NCI-H446 (cell line): ENCODE data around the gene DIS3L2.
"Not testable (repeated sequence)": the region's sequence is repeated elsewhere in the genome, so short reads cannot be mapped to it uniquely, and the experiment has no call there.

Experiments used
- DNase-seq, 2 experiments: peaks; one replicate each; lab custom pipeline; 2025; lab: John Stamatoyannopoulos, UW

DIS3L2 gene

GRCh38 chr2:232348936-232349335 is 387.4 kb downstream of the DIS3L2 start:
- DNase-seq, result no peak

DNA sequence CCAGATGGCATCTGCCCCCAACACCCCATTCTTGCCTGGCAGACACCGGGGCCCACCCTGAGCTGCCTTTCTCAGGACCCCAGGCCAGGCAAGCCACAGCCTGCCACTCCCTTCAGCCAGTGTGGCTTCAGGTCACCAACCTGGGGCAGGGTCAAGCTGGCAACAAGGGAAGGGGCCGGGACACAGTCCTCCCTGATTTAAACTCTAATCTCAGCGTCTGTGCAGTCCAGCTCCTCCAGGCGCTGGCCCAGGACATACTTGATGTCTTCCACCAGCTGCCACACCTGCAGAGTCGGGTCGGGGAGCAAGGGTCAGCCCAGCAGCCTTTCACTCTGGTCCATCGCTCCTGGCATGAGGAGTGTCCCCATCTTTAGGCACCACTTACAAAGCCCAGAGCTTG is 388.0 kb downstream of the DIS3L2 start:
- no peak for DNase-seq

DNA sequence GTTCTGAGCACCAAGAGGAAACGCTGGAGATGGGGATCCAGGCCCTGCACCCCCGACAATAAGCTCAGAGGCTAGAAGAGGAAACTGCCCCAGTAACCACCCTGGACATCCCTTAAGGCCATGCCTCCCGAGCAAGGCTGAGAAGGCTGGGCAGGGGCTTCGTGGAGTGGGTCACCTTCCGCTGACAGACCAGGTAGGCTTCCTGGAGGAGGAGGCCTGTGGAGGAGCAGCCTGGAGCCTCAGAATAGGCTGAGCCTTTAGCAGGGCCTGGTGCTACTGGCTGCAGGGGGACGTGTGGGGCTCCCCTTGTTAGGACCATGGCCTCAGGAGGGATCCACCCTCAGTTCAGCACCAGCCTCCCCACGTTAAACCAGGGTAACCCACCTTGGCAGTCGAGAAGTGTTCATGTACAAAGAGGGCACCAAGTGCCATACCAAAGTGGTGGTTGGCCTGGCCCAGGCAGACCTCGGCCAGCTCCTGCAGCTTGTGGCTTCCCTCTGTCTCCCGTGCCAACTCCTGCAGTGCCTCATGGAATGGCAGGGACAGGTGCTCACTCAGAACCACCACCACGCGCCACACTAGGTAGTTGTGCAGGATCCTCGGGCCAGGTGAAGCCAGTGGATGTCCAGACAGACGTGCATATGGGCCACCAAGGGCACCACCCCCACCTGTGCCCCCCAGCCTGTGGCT is 388.6 kb downstream of the DIS3L2 start:
- no peak for DNase-seq

- DNase-seq, result no peak
These were observed 389.5 kb downstream of the DIS3L2 start for GRCh38 chr2:232350804-232351685.

- no peak for DNase-seq
These were observed 390.4 kb downstream of the DIS3L2 start for GRCh38 chr2:232351686-232352510.

DNA sequence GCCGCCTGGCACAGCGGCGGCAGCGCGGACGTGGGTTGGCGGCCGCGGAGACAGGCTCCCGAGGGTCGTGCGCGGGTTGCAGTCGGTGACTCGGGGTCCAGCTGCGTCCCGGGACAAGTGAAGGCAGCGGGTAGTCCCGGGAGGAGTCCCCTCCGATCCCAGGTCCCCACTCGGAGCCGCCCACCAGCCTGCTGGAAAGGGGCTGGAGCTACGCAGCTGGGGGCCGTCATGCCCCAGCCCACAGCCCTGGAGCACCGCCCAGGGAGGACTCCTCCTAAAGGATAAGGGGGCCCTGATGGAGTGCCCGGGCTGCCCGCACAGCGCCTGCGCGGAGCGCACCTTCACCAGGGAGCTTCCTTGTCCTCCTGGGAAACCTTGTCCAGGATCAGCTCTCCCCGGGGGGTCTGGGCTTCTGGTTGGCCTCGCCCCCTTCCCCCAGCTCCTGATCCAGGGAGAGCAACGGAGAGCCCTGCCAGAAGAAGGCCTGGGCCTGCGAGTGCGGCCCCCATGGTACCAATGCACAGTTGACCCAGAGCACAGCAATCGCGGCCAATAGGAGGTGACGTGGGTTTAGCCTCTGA is 391.1 kb downstream of the DIS3L2 start:
- no peak for DNase-seq

DNA sequence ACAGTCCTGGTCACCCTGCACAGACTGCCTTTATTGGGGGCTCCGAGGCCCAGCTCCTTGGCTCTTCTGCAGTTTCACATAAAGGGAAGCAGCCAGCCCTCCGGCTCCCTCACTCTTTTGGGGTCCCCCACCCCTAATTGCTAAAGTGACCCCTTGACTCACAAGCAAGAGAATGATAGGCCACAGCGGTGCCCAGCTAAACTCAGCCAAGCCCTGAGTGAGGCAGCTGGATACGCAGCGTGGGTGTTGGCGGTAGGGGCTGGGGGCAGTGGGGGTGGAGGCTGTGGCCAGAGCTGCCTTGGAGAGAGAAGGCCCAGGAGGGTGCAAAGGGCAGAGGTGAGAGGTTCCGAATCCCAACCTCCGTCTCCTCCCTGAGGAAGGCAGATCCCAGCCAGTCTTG is 391.6 kb downstream of the DIS3L2 start:
- DNase-seq, result no peak

GRCh38 chr2:232353660-232354059 is 392.1 kb downstream of the DIS3L2 start:
- DNase-seq, result no peak

GRCh38 chr2:232354069-232354468 is 392.6 kb downstream of the DIS3L2 start:
- DNase-seq, result no peak

- DNase-seq, result no peak
These were observed 400.1 kb downstream of the DIS3L2 start for GRCh38 chr2:232361646-232362045.

DNA sequence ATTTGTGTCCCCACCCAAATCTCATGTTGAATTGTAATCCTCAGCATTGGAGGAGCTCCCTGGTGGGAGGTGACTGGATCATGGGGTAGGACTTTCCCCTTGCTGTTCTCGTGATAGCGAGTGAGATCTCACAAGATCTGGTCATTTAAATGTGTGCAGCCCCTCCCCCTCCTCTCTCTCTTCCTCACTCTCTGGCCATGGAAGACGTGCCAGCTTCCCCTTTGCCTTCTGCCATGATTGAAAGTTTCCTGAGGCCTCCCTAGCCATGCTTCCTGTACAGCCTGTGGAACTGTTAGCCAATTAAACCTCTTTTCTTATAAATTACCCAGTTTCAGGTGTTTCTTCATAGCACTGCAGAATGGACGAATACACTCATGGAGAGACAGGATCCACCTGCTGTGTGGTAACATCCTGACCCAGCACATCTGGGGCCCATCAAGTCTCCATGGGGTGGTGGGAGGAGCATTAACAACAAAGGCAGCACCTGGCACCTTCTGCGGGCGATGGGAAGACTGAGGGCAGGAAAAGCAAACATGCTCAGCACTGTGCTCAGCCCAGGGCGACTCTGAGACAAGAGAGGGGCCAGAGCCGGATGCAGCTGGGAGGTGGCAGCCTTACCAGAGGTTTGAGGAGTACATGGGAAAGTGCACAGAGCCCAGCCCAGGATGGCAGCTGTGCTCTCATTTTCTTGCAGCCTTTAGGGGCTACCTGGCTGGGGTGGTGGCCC is 400.8 kb downstream of the DIS3L2 start:
- DNase-seq, result no peak

- DNase-seq, result not testable (repeated sequence)
These were observed 401.7 kb downstream of the DIS3L2 start for GRCh38 chr2:232363064-232363783.

DNA sequence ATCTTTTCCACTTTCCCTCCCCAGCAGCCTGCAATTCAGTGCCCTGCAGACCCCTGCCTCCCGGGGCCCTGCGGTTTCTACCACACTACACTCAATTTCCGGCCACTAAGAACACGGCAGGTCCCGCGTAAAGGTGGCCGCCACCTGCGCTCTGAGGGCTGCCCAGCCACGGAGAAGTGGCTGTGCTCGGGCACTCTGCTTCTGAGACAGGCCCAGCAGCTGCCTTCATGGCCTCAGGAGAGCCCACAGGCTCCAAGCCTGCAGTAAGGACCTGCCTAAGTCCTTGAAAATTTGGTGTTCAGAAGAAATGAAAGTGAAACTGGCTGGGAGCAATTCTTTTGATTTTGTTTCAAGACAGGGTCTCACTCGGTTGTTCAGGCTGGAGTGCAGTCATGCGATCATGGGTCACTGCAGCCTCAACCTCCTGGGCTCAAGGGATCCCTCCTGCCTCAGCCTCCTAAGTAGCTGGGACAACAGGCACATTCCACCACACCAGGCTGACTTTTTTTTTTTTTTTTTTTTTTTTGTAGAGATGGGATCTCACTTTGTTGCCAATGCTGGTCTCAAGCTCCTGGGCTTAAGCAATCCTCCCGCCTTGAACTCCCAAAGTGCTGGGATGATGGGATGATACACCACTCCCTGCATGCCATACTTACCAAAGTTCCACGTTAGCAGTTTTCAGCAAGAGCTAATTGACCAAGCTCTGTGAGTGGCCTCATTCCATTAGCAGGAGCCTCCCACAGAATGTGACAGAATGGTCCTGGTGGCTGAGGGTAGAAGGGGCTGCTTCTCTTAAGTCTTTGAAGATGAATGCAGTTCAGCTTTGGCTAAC is 402.5 kb downstream of the DIS3L2 start:
- DNase-seq, result no peak

- DNase-seq, result not testable (repeated sequence)
These were observed 403.5 kb downstream of the DIS3L2 start for GRCh38 chr2:232364806-232365594.

DNA sequence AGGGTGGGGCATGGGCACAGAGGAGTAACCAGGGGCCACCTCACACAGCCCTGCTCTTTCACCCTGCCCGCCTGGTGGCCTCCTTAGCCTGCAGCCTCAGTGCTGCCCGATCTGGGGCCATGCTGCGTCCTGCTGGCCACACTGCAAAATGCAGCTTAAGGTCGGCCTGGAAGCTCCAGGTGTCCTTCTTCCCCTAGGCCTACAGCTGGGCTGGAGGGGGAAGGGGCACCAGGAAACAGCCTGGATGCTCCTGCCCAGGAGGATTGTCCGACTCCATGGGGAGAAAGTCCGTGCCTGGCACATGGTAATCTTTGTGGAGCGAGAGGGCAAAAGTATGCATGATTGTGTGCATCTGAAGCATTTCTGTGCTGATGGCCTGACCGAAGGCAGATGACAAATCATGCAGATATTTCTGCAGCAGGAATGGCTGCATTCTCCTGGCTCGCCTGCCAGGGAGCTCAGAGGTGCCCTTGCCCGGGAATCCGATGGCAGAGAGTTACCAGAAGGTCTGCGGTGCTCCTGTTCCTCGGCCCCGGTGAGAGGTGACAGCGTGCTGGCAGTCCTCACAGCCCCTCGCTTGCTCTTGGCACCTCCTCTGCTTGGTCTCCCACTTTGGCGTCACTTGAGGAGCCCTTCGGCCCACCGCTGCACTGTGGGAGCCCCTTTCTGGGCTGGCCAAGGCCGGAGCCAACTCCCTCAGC is 404.3 kb downstream of the DIS3L2 start:
- DNase-seq, result no peak

- DNase-seq, result not testable (repeated sequence)
These were observed 404.9 kb downstream of the DIS3L2 start for GRCh38 chr2:232366461-232366860.

DNA sequence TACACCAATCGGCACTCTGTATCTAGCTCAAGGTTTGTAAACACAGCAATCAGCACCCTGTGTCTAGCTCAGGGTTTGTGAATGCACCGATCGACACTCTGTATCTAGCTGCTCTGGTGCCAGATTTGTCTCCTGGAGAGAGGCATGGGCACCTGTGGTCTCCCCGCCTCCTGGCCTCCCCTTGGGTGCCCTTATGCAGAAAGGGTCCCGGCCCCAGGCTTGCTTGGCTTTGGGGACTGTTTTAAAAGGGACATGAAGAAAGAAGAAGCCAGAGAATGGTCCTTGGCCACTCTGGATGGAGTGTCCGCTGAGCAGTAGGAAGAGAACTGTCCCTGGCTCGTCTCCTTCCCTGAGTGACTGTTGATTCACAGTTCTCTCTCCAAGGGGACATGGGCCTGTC is 405.5 kb downstream of the DIS3L2 start:
- DNase-seq, result no peak

DNA sequence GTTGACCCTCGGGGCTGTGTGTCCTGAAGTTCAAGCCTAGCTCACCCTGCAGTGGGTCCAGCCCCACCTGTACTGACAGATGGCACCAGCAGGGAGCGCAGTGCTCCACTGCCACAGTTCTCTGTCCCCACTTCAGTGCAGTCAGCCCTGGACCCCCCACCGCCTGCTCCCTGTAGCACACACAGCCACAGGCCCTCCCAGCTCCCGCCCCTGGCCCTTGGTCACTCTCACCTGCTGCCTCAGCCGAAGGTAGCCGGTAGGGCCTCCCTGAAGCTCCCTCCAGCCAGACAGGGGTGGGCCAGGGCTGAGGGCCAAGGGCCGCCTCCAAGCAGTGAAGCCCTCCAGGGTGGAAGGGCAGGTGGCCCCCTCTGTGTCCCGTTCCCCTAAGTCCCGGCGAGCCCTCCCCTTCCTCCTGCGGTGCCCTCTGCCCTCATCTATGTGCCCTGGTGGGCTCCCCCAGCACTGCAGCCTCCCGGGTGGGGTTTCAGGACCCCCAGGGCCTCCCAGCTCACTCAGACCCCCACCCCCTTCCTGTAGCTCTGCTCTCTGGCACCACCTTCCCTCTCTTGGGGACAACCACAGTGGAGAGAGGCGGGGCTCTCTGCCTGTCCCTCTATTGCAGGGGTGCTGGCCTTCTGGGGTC is 406.2 kb downstream of the DIS3L2 start:
- no peak for DNase-seq
